H1 (cell line): ENCODE data around the gene VIPR2.

Experiments used
- CEBPB ChIP-seq: IDR thresholded peaks from 2 replicates; pipeline ENCODE4 v1.6.1; 2012; ENCODE audit warnings: low read depth, low read length
- EP300 ChIP-seq, 2 experiments: IDR thresholded peaks; 1 replicate in 1 of 2; 2 replicates in 1 of 2; pipeline ENCODE4 v1.6.1; 2011 to 2012; ENCODE audit warnings: low read depth in 2 of 2, low read length in 2 of 2, mild to moderate bottlenecking in 2 of 2, borderline replicate concordance in 1 of 2, inconsistent platforms in 1 of 2, moderate library complexity in 1 of 2
- JUND ChIP-seq: IDR thresholded peaks from 2 replicates; pipeline ENCODE4 v1.6.1; 2011; ENCODE audit warnings: mild to moderate bottlenecking, improper control_type of control experiment, low read length
- NRF1 ChIP-seq: IDR thresholded peaks from 2 replicates; pipeline ENCODE4 v1.6.1; 2011; ENCODE audit warnings: mild to moderate bottlenecking, low read depth, low read length, improper control_type of control experiment
- POLR2A ChIP-seq, 2 experiments: IDR thresholded peaks; 1 replicate in 1 of 2; 2 replicates in 1 of 2; pipeline ENCODE4 v1.6.1; 2011; ENCODE audit warnings: low read depth in 2 of 2, low read length in 2 of 2, mild to moderate bottlenecking in 2 of 2; ENCODE audit errors: control extremely low read depth in 1 of 2
- RNF2 ChIP-seq: fragments of 200-900, 300-1000 bp; sonication (generic); IDR thresholded peaks from 2 replicates; pipeline ENCODE4 v1.7.1; 2016; ENCODE audit warnings: borderline replicate concordance, low read depth, mild to moderate bottlenecking, antibody characterized with exemption, low read length; ENCODE audit not compliant: poor library complexity, severe bottlenecking; ENCODE audit errors: missing control alignments
- RXRA ChIP-seq: IDR thresholded peaks from 2 replicates; pipeline ENCODE4 v1.6.1; 2011; ENCODE audit warnings: low read depth, mild to moderate bottlenecking, low read length, moderate library complexity; ENCODE audit not compliant: insufficient read depth
- TF ChIP-seq, protein P1 (sequence below), 3 experiments: IDR thresholded peaks; 1 replicate in 2 of 3; 2 replicates in 1 of 3; pipeline versions ENCODE4 v1.5.1 to v1.6.1; 2011; ENCODE audit warnings: low read length in 3 of 3, mild to moderate bottlenecking in 3 of 3, inconsistent platforms in 2 of 3, low read depth in 1 of 3, moderate library complexity in 1 of 3; ENCODE audit not compliant: insufficient read depth in 1 of 3; ENCODE audit errors: control extremely low read depth in 1 of 3

DNA sequence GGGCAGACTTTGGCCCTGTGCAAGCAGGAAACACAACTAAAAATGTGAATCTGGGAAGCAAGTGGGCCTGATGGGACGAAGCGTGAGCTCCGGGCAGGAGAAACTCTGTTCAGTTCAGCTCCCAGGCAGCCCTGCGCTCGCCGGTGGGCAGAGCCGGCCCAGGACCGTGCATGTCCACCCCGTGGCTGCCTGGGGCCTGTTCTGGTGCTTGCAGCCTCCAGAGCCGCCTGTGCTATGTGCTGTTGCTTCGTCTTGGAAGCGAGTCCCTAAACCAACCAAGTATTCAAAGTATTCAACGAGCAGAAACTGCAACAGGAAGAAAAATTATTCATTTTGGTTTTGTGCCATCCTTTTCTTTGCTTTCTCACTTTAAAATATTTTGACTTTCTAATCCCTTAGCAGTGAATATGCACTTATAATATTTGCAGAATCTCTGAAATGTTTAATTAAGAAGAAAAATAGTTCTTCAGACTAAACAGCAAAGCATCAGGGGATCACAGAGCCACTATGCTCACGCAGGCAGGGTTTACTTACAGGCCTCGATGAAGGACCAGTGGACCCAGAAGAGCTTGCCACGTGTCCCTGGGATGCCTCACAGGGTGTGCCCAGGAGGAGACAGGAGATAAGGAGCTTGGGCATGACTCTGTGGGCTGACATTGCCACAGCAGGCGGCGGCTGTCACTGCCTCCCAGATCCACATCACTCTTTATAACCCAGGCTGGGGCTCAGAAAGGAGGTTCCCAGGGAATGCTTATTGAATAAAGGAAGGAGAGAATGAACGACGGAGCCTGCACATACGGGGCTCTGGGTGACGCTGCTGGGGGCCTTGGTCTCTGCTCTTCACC lies 45.6 kb downstream of the VIPR2 start:
- TF ChIP-seq, protein P1, sequence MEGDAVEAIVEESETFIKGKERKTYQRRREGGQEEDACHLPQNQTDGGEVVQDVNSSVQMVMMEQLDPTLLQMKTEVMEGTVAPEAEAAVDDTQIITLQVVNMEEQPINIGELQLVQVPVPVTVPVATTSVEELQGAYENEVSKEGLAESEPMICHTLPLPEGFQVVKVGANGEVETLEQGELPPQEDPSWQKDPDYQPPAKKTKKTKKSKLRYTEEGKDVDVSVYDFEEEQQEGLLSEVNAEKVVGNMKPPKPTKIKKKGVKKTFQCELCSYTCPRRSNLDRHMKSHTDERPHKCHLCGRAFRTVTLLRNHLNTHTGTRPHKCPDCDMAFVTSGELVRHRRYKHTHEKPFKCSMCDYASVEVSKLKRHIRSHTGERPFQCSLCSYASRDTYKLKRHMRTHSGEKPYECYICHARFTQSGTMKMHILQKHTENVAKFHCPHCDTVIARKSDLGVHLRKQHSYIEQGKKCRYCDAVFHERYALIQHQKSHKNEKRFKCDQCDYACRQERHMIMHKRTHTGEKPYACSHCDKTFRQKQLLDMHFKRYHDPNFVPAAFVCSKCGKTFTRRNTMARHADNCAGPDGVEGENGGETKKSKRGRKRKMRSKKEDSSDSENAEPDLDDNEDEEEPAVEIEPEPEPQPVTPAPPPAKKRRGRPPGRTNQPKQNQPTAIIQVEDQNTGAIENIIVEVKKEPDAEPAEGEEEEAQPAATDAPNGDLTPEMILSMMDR (IDR thresholded peaks at IDR 0.05; ENCODE audit: control extremely low read depth in 1 of 3, insufficient read depth in 1 of 3, low read depth in 1 of 3, low read length in 3 of 3) = no peak
- TF ChIP-seq CEBPB (no peak), POLR2A (IDR thresholded peaks at IDR 0.05; ENCODE audit: control extremely low read depth in 1 of 2, low read depth in 2 of 2, low read length in 2 of 2) (no peak), NRF1 (no peak), EP300 (IDR thresholded peaks at IDR 0.05; ENCODE audit: borderline replicate concordance in 1 of 2, low read depth in 2 of 2, low read length in 2 of 2) (no peak), JUND (no peak), RNF2 (no peak), RXRA (no peak)
